ENCODE data around the gene VASP.
A peak's percentile ranks its signal among the peaks of the same experiment; 100 is the strongest.

Gene VASP

GRCh38 chr19:45515081-45515624 is 7.9 kb downstream of the VASP start:
- no peak for DNase-seq (ENCODE audit: low read depth in 2 of 2)

DNA sequence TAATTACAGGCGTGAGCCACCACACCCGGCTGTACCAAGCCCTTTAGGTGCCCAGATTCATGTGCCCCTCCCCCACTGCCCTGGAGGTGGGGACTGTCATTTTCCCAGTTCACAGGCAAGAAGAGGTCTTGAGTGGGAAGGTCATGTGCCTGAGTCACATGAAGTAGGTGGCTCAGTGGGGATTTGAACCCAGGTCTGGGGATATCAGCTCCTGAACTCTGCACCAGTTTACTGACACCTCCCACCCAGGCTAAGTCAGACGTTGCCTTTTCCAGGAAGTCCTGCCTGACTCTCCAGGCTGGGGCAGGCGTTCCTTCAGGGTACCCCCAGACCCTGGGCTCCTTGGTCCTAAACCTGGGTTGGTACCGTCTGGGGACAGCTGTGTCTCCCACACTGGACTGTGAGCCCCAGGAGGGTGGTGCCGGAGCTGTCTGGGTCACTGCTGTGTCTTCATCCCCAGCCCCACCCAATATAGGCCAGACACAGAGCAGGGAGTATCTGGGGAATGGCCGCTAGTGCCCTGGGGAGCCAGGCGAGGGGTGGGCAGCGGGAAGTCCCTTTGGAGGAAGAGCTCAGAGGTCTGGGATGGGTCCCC is 8.6 kb downstream of the VASP start:
- no peak for DNase-seq (ENCODE audit: low read depth in 2 of 2)

DNA sequence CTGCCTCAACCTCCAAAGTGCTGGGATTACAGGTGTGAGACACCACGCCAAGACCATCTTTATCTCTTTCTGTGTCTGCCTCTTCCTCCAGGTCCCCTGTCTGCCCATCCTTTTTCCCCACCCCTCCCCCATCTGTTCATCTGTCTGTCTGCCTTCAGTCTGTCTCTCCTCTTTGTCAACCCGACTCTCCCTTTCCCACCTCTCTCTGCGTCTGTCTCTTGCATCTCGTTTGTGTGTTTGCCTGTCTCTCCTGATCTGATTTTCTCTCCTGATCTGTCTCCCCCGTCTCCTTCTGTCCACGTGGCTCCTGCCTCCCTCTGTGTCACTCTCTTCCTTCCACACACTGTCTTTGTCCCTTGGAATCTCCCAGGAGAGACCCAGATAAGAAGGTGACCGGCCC is 10.0 kb downstream of the VASP start:
- DNase-seq (ENCODE audit: low read depth in 2 of 2) = no peak

DNA sequence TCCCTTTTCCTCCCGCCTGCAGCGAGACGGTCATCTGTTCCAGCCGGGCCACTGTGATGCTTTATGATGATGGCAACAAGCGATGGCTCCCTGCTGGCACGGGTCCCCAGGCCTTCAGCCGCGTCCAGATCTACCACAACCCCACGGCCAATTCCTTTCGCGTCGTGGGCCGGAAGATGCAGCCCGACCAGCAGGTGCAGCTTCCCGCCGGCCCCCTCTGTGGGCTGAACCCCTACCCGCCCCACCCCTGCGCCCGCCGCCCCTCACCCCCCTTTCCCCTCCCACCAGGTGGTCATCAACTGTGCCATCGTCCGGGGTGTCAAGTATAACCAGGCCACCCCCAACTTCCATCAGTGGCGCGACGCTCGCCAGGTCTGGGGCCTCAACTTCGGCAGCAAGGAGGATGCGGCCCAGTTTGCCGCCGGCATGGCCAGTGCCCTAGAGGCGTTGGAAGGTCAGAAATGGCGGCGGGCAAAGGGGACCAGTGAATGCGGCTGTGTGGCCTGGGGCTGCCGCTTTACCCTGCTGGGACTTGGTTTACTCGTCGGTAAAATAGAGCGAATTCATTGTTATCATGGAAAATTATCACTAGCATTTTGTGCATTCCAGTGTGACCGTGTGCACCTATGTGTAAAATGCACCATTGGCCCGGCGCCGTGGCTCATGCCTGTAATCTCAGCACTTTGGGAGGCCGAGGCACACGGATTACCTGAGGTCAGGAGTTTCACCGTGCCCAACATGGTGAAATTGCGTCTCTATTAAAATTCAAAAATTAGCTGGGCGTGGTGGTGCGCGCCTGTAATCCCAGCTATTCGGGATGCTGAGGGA is 10.6 kb downstream of the VASP start:
- no peak for DNase-seq (ENCODE audit: low read depth in 2 of 2)

DNA sequence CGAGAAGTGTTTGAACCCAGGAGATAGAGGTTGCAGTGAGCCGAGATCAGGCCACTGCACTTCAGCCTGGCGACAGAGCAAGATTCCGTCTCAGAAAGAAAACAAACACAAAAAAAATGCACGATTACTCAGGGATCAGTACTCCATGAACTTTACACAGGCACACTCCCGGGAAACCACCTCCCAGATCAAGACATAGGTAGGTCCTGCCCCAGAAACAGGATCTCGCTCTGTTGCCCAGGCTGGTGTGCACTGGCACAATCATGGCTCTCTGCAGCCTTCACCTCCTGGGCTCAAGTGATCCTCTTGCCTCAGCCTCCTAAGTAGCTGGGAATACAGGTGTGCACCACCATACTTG is 11.2 kb downstream of the VASP start:
- DNase-seq (ENCODE audit: low read depth in 2 of 2) = no peak

GRCh38 chr19:45522010-45522941 is 15.0 kb downstream of the VASP start:
- no peak for DNase-seq (ENCODE audit: low read depth in 2 of 2)

DNA sequence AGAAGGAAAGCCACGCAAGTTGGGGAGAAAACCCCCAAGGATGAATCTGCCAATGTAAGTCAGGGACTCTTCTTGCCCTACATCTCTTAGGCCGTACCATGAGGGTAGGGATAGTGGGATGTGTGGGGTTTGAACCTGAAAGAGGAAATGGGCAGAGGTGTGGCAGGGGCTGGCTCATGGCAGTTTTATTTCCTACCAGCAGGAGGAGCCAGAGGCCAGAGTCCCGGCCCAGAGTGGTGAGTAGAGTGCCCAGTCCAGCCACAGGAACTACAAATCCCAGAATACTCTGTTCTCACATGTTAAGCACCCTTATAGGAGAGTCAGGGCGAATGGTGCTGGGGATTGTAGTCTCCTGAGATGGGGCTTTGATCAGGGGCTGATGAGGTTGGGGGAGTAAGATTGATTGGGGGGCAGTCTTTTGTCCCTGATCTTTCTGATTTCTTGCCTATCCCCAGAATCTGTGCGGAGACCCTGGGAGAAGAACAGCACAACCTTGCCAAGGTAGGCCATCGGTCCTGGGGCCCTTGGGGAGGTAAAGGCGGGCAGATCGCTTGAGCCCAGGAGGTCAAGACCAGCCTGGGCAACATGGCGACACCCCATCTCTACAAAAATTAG is 16.5 kb downstream of the VASP start:
- DNase-seq (ENCODE audit: low read depth in 2 of 2) = peak; percentile 33 to 42

DNA sequence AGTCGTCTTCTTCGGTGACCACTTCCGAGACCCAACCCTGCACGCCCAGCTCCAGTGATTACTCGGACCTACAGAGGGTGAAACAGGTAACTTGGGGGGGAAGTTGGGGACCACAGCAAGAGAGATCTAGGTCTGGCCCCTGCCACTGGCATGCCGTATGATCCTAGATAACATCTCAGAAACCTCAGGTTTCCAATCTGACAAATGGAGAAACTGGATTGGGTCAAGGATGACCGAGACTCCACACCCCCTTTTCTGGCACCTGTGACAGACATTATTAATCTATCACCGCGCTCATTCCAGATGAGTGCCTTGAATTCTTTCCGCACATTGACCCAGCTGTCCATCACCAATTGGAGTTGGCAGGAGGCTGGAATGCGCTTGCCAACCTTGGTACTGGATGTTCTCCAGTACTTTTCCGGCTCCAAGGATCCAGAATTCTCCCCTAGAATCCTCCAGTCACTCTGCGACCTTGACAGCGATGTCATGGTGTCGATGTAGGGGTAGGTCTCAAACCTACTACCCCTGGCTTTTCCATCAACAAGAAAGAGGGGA is 17.4 kb downstream of the VASP start:
- no peak for DNase-seq (ENCODE audit: low read depth in 2 of 2)

DNA sequence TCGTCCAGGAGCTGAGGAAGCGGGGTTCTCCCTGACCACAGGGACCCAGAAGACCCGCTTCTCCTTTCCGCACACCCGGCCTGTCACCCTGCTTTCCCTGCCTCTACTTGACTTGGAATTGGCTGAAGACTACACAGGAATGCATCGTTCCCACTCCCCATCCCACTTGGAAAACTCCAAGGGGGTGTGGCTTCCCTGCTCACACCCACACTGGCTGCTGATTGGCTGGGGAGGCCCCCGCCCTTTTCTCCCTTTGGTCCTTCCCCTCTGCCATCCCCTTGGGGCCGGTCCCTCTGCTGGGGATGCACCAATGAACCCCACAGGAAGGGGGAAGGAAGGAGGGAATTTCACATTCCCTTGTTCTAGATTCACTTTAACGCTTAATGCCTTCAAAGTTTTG is 18.9 kb downstream of the VASP start:
- DNase-seq (ENCODE audit: low read depth in 2 of 2) = no peak

- no peak for DNase-seq (ENCODE audit: low read depth in 2 of 2)
Measured at GRCh38 chr19:45526971-45527370, 19.7 kb downstream of the VASP start.

- DNase-seq (ENCODE audit: low read depth in 2 of 2) = no peak
Measured at GRCh38 chr19:45527731-45528130, 20.5 kb downstream of the VASP start.

DNA sequence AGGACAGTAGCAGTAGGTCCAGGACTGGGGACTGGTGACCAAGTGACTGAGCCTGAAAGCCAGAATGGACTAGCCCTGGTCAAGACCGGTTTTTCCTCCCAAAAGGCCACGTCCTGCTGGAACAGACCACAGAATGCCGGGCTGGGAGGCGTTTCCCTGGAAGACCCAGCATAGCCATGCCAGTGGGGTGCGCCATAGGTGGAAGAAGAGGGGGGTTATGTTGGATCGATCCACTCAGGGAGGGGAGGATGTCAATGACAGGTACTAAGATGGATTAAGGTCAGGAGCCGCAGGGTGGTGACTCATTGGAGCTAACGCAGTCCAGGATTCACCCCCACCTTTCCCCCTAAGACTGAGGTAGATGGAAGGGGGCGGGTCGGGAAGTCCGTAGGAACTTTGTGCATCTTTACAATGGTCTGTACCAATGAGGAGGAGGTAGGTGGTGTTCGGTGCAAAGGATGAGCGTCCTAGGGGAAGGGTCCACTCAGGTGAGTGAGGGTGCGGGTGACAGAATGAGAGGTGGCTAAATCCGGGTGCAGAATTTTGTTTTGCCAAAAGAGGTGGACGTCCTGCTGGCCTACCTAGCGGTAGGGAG is 21.0 kb downstream of the VASP start:
- no peak for DNase-seq (ENCODE audit: low read depth in 2 of 2)

- no peak for DNase-seq (ENCODE audit: low read depth in 2 of 2)
Measured at GRCh38 chr19:45528744-45529419, 21.6 kb downstream of the VASP start.

DNA sequence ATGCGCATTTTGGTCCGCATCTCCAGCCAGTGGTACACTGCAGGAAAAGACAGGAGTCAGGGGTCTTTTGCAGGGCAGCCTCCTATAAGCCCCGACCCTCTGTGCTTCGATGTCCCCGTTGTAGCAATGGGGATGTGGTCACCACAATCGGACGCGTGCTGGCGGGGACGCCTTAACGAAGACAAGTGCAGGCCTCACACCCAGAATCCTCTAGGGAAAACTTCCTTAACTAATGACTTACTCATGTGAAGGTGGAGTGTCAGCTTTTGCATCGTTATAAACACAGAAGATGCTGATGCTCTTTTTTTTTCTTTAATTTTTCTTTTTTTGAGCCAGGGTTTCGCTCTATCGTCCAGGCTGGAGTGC is 22.1 kb downstream of the VASP start:
- no peak for DNase-seq (ENCODE audit: low read depth in 2 of 2)

- no peak for DNase-seq (ENCODE audit: low read depth in 2 of 2)
Measured at GRCh38 chr19:45531349-45531748, 24.1 kb downstream of the VASP start.

GRCh38 chr19:45539459-45539858 is 32.2 kb downstream of the VASP start:
- no peak for DNase-seq (ENCODE audit: low read depth in 2 of 2)

- DNase-seq (ENCODE audit: low read depth in 2 of 2) = no peak
Measured at GRCh38 chr19:45542234-45542668, 35.0 kb downstream of the VASP start.

DNA sequence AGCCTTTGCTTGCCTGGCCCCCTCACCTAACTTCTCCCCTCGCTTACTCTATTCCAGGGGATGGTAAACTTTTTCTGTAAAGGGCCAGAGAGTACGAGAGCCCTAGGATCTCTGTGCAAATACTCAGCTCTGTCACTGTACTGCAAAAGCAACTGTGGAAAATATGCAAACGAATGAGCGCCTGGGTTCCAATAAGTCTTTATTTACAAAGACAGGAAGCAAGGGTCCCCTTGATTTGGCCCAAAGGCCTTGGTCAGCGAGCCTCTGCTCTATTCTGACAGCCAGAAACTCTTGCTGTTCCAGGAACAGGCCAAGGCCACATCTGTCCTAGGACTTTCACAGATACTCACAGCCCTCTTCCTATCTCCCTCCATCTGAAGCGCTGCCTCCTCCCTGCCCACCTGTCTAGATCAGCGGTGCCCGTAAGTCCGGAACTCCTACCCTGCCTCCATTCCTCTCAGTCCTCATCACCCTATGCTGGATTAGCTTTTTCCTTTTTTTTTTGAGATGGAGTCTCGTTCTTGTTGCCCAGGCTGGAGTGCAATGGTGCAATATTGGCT is 40.0 kb downstream of the VASP start:
- DNase-seq (ENCODE audit: low read depth in 2 of 2) = no peak

DNA sequence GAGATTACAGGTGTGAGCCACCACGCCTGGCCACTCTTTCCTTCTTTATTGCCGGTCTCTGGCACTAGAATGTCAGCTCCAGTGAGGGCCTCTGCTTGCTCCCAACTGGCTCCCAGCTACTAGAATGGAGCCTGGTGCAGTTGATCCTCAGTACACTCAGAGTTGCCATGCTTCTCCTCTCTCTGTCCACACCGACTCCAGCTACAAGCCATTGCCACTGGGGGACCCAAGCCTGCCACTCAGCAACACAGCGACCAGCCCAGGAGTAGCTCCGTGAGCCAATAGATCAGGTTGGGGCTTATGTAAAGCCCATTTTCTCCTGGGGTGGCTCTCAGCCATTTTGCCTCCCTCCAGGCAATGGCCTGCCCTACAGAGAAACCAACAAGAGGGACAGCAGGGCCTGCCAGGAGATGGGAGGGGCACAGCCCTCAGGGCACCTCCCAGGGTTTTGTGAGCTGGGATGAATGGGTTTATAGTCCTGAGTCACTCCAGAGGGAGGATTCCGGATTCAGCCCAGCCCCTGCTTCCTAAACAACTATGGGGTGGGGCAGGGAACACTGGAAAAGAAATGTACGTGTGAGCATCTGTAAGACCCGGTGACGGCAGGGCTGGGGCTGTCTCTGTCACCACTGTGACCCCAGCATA is 40.8 kb downstream of the VASP start:
- DNase-seq (ENCODE audit: low read depth in 2 of 2) = no peak

GRCh38 chr19:45553464-45553863 is 46.2 kb downstream of the VASP start:
- no peak for DNase-seq (ENCODE audit: low read depth in 2 of 2)
